GM18498 (cell line): ENCODE data around the gene ZFPM1.
"Not testable (repeated sequence)": the region's sequence is repeated elsewhere in the genome, so short reads cannot be mapped to it uniquely, and the experiment has no call there.

ENCODE experiments used
- ATAC-seq: cut with Tn5 transposase; IDR thresholded peaks from one replicate; pipeline ENCODE4 v1.9.1; 2021; ENCODE audit warnings: mild to moderate bottlenecking, moderate library complexity; ENCODE audit not compliant: unreplicated experiment

ZFPM1 gene

GRCh38 chr16:88478889-88479792 is 26.1 kb downstream of the ZFPM1 start:
- ATAC-seq, result no peak

- ATAC-seq, result peak; percentile 56
These were observed 27.0 kb downstream of the ZFPM1 start for GRCh38 chr16:88479793-88480760.

GRCh38 chr16:88480829-88481228 is 27.7 kb downstream of the ZFPM1 start:
- no peak for ATAC-seq

- ATAC-seq, result no peak
These were observed 28.8 kb downstream of the ZFPM1 start for GRCh38 chr16:88481851-88482250.

GRCh38 chr16:88482630-88483391 is 29.7 kb downstream of the ZFPM1 start:
- ATAC-seq, result no peak

GRCh38 chr16:88483392-88483641 is 30.2 kb downstream of the ZFPM1 start:
- no peak for ATAC-seq

GRCh38 chr16:88484505-88485365 is 31.7 kb downstream of the ZFPM1 start:
- ATAC-seq, result no peak

- ATAC-seq, result not testable (repeated sequence)
These were observed 32.3 kb downstream of the ZFPM1 start for GRCh38 chr16:88485366-88485741.

GRCh38 chr16:88486398-88487123 is 33.5 kb downstream of the ZFPM1 start:
- no peak for ATAC-seq

- ATAC-seq, result no peak
These were observed 34.0 kb downstream of the ZFPM1 start for GRCh38 chr16:88487124-88487432.

GRCh38 chr16:88487920-88488851 is 35.1 kb downstream of the ZFPM1 start:
- no peak for ATAC-seq

GRCh38 chr16:88489163-88489741 is 36.2 kb downstream of the ZFPM1 start:
- ATAC-seq, result no peak

GRCh38 chr16:88491001-88491559 is 38.0 kb downstream of the ZFPM1 start:
- no peak for ATAC-seq

GRCh38 chr16:88491560-88492310 is 38.7 kb downstream of the ZFPM1 start:
- no peak for ATAC-seq

- ATAC-seq, result no peak
These were observed 40.8 kb downstream of the ZFPM1 start for GRCh38 chr16:88493879-88494278.

GRCh38 chr16:88494335-88495154 is 41.5 kb downstream of the ZFPM1 start:
- no peak for ATAC-seq
